Measurements from ENCODE around the gene SHB. TPM values are rescaled to one million over a fixed set of nuclear protein-coding genes. Genes with fewer than 3 reads are reported as not detected.
"Not testable (repeated sequence)": the region's sequence is repeated elsewhere in the genome, so short reads cannot be mapped to it uniquely, and the experiment has no call there.

The SHB gene
- total RNA-seq, 2 experiments from 2014 or later, result 2.4 to 2.6 TPM

- POLR2A ChIA-PET, result no interaction called here
- CTCF ChIA-PET, result interaction anchor here (0.6 to 4.2 kb wide), 2 partner anchors 11 to 102 kb away, joined by 3 to 18 read pairs; no protein-coding TSS in a partner anchor
Measured at GRCh38 chr9:37902131-37902530, 166.9 kb downstream of the SHB start.

GRCh38 chr9:37899041-37899440 is 170.0 kb downstream of the SHB start:
- ChIA-PET CTCF (no interaction called here), POLR2A (no interaction called here)

- ChIA-PET POLR2A (no interaction called here), CTCF (no interaction called here)
Measured at GRCh38 chr9:37897665-37898064, 171.4 kb downstream of the SHB start.

GRCh38 chr9:37892063-37892462 is 177.0 kb downstream of the SHB start:
- ChIA-PET CTCF (no interaction called here), POLR2A (no interaction called here)

- POLR2A ChIA-PET, CTCF ChIA-PET: not testable (repeated sequence)
Measured at GRCh38 chr9:37891042-37891441, 178.0 kb downstream of the SHB start.

- ChIA-PET POLR2A (no interaction called here), CTCF (no interaction called here)
Measured at GRCh38 chr9:37889536-37889935, 179.5 kb downstream of the SHB start.

GRCh38 chr9:37887977-37888583 is 180.9 kb downstream of the SHB start:
- CTCF ChIA-PET, POLR2A ChIA-PET: not testable (repeated sequence)

- ChIA-PET CTCF (no interaction called here), POLR2A (interaction anchor here (0.7 kb wide), 1 partner anchor 761 kb away, joined by 4 read pairs; no protein-coding TSS in a partner anchor)
Measured at GRCh38 chr9:37880916-37881479, 188.0 kb downstream of the SHB start.

- CTCF ChIA-PET, result no interaction called here
- POLR2A ChIA-PET, result no interaction called here
Measured at GRCh38 chr9:37876376-37876775, 192.7 kb downstream of the SHB start.

GRCh38 chr9:37873955-37874354 is 195.1 kb downstream of the SHB start:
- ChIA-PET CTCF (no interaction called here), POLR2A (no interaction called here)

GRCh38 chr9:37870799-37871176 is 198.2 kb downstream of the SHB start:
- ChIA-PET CTCF (no interaction called here), POLR2A (no interaction called here)

GRCh38 chr9:37870081-37870798 is 198.8 kb downstream of the SHB start:
- ChIA-PET CTCF (no interaction called here), POLR2A (no interaction called here)

Other genes starting within 250 kb of the SHB start
- gene SLC25A51, start 165.1 kb downstream of the SHB start, total RNA-seq, result 10 to 100 TPM; 38.0 to 38.7 TPM